Tracheal epithelial cell (primary cell): ENCODE data around the gene ABHD16A. TPM values are rescaled to one million over a fixed set of nuclear protein-coding genes. Genes with fewer than 3 reads are reported as not detected.

Experiments
- total RNA-seq: library from RNA; depleted of rRNA; stranded (reverse); fragments of >200 nt; gene quantifications from 2 replicates; pipeline ENCODE4 v1.2.1, GENCODE V29; 2014

ABHD16A gene
- 25.2 and 40.2 TPM in 2 replicates for total RNA-seq

GRCh38 chr6:31702819-31703716, at the start of gene ABHD16A:
Gene ABHD16A (minus strand): TSS chr6:31703324. CDS start chr6:31703281, 43 bp downstream.

GRCh38 chr6:31739639-31740396, 36.7 kb upstream of the ABHD16A start, which contains the start of gene MSH5:
Gene MSH5 (plus strand): TSS chr6:31740005. CDS start chr6:31740467, 462 bp downstream.

DNA sequence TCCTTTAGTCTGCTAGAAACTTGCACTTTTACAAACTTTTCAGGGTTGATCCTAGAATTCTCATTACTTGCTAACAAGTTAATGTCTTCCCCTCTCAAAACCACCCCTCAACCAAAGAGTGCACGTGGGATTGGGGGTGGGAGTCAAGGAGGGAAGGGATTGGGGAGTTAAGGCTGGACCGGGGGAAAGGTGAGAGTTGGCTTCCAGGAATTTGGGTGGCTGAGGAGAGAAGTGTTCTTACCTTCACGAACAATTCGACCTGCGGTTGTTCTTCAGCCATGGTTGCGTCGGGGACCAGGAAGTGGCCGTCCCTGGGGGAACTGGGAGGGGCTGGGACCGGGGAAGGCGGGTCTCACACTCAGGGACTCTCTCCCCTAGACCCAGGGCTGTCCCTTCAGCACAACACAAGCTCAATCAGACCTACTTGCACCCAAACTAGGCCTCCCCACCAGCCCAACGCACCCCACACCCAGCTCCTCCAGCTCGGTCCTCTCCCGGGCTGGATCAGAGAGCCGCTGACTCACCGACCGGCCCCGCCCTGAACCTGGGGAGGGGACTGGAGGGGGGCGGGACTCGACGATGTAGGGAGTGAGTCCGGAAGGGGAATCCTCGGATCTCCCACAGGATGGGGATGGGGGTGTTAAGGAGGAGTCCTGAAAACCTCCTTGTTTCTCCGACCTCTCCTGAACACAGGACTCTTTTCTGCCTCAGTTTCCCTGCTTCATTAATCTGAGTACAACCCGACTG, 33.1 kb upstream of the ABHD16A start, which contains the start of gene CLIC1:
Gene CLIC1 (minus strand): TSS at position 510 of the 747 bp plus-strand sequence. CDS start 230 bp downstream, at position 280.

GRCh38 chr6:31728767-31729514, 25.8 kb upstream of the ABHD16A start, which contains the start of gene DDAH2:
Gene DDAH2 (minus strand): TSS chr6:31729299. CDS start chr6:31729161, 138 bp downstream.

DNA sequence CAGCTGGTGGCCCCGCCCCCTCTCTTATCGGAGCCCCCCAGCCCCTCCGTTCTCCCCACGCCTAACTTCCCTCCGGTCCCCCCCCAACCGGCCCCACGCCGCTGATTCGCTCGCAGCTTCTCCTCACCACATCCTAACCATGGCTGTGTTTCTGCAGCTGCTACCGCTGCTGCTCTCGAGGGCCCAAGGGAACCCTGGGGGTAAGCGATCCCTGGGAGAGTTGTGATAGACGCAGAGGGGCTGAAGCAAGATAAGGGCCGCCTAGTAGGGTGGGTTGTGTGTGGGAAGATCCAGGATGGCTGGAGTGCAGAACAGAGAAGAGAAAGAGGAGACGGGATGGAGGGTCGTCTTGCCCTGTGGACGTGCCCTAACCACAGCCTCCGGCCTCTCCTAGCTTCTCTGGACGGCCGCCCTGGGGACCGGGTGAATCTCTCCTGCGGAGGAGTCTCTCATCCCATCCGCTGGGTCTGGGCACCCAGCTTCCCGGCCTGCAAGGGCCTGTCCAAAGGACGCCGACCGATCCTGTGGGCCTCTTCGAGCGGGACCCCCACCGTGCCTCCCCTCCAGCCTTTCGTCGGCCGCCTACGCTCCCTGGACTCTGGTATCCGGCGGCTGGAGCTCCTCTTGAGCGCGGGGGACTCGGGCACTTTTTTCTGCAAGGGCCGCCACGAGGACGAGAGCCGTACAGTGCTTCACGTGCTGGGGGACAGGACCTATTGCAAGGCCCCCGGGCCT, 20.3 kb upstream of the ABHD16A start, which contains the start of gene MPIG6B:
Gene MPIG6B (plus strand): TSS at position 129 of the 735 bp plus-strand sequence. CDS start 11 bp downstream, at position 140.

DNA sequence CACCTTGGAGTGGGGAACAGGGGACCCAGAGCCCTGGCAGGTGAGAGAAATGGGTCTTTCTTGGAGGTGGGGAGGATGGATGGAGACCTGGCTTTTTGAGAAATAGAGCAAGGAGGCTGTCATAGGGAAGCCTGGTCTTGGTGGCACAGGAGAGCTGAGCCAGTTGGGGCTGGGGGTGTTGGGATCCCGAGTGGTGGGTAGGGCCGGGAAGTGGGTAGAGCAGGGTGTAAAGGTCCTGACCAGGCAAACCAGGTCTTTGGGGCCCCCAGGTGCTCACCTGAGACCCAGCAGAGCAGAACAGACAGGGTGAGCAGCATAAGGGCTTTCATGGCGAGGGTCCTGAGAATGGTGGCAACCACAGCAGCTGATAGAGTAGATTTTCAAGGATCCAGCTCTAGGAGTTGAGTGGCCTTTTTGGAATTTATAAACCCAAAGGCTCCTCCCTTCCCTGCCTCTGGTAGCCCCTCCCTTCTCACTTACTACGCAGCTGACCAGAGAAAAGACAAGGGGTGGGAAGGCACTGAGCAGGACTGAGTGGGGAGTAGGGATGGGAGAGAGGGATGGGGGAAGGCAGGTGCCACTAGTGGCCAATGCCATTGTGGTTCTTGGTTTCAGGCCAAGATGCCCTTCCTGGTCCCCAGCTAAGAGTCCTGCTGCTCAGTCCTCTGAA, 18.4 kb upstream of the ABHD16A start, which contains the start of gene LY6G6C:
Gene LY6G6C (minus strand): TSS at position 396 of the 670 bp plus-strand sequence. CDS start 67 bp downstream, at position 329.

GRCh38 chr6:31715022-31715958, 12.2 kb upstream of the ABHD16A start, which contains the start of gene LY6G6D:
Gene LY6G6D (plus strand): TSS chr6:31715348. CDS start chr6:31715356, 8 bp downstream.

GRCh38 chr6:31706599-31706998, 3.5 kb upstream of the ABHD16A start, which contains the start of gene LY6G6F:
Gene LY6G6F (plus strand): TSS chr6:31706866. CDS start chr6:31706907, 41 bp downstream.

DNA sequence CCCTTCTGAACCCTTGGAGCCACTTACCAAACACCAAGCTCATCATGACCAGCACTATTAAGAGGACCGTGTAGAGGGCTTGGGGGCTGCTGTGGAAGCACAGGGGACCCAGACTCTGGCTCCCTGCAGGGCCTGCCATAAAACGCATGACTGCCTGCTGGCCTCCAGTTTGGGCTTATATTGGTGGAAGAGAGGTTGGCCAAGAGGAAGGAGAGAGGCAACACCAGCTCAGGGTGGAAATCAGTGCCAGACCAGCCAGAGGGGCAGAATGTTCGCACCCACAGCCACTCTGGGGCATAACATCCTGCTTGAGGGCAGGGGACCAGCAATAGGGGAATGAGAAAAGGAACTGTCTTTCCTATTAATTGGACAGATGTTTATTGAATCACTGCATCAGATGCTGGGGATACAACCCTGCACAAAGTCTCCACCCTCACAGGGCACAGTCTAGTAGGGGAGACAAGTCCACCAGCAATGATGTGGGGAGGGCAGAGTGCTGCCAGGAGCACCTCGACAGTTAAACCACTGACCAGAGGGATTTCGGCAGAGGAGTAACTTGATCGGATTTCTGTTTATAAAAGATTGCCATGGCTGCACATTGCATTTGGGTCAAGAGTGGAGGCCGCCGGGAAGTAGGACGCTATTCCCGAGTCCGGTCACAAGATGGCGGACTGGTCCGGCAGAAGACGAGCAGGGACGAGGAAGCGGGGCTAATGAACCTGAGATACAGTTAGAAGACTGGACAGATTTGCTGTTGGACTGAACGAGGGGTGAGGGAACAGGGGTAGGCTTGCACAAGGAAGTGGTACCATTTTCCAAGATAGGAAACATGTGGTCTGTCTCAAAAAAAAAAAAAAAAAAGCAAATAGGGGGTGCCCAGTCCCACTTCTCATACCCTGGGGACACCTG, 22.6 kb downstream of the ABHD16A start, which contains the start of gene LY6G5C:
Gene LY6G5C (minus strand): TSS at position 842 of the 909 bp plus-strand sequence. CDS start 694 bp downstream, at position 148.

GRCh38 chr6:31669676-31670075, 33.4 kb downstream of the ABHD16A start, which contains the start of gene LY6G5B:
Gene LY6G5B (plus strand): TSS chr6:31669976. CDS start chr6:31670951, 975 bp downstream.

DNA sequence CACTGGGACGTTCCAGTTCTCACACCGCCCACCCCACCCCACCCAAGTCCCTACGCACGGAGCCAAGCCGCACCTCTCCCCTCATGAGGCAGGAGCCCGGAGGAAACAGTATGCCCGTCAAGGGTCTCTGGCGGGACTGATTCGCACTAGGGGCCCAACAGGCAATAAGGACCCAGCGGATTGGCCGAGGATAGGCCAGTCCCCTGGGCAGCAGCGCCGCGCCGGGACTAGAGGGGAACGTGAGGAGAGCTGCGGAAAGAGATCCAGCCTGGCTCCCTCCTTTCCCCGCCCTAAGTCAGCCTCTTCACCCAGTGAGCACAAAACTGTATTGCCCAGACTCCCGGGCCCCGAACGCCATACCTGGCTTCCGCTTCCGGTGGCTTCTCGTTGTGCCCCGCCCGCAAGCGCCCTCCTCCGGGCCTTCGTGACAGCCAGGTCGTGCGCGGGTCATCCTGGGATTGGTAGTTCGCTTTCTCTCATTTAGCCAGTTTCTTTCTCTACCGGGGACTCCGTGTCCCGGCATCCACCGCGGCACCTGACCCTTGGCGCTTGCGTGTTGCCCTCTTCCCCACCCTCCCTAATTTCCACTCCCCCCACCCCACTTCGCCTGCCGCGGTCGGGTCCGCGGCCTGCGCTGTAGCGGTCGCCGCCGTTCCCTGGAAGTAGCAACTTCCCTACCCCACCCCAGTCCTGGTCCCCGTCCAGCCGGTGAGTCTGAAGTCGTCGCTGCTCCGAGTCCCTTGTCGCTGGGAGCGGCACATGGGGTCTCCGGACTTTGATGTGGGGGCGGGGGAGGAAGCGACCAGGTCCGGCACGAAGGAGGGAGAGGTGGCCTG, 37.4 kb downstream of the ABHD16A start, which contains the start of gene CSNK2B:
Gene CSNK2B (plus strand): TSS at position 580 of the 836 bp plus-strand sequence. CDS start 752 bp downstream, outside the sequence.

GRCh38 chr6:31664790-31665500, 38.2 kb downstream of the ABHD16A start, which contains the start of gene GPANK1:
Gene GPANK1 (minus strand): TSS chr6:31664997. CDS start chr6:31664478, 519 bp downstream.

DNA sequence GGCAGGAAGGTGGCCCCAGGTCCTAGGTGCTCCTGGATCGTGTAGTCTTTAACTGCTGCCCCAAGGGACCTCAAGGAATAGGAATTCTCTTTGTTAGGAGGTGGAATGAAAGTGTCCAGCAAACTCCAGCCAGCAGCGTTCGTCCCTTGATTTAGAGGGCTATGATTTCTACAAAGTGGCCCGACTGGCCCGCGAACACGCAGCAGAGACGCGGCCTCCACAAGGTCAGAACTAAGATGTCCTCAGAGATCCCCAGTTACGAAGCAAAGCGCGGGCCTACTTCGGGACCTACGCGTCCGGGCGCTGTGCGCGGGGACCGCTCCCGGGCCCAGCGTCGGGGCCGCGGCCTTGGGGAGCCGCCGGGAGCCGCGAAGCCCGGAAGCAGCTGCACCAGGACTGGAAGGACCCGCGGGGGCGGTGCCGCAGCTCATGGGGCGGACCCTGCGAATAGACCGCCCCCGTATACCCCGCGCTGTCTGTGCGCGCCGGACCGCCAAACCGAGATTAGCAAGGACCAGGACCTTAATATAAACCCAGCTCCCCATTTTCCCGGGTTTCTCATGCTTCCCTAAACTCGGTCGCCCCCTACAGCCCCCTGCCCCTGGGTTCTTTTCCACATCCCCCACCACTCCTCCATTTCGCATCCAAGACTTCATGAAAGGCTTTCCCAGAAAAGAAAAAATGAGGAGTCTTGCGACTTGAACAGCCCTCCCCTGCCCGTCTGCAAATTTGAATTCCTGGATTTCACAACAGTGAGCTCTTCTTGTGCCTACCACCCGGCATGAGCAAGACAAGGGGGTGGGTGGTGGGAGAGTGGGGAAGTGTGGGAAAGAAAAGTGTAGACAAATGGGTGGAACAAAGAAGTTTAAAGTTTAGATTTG, 42.5 kb downstream of the ABHD16A start, which contains the start of gene C6orf47:
Gene C6orf47 (minus strand): TSS at position 398 of the 881 bp plus-strand sequence. CDS start 831 bp downstream, outside the sequence.

